ENCODE data around the gene ZFPM1.

DNA sequence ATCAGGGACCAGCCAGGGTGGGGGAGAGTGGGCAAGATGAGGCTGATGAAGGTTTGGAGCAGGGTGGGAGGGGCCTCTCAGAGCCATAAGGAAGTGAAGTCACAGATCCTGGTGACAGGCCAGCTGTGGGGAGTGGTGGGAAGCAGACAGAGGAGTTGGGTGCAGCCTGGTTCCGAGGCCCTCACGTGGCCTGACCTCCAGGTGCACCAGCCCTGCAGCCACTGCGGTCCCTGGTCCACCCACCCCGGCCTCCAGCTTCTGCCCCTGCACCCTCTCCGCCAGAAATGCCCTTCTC, 3.9 kb upstream of the ZFPM1 start:
- TF ChIP-seq, protein P1, sequence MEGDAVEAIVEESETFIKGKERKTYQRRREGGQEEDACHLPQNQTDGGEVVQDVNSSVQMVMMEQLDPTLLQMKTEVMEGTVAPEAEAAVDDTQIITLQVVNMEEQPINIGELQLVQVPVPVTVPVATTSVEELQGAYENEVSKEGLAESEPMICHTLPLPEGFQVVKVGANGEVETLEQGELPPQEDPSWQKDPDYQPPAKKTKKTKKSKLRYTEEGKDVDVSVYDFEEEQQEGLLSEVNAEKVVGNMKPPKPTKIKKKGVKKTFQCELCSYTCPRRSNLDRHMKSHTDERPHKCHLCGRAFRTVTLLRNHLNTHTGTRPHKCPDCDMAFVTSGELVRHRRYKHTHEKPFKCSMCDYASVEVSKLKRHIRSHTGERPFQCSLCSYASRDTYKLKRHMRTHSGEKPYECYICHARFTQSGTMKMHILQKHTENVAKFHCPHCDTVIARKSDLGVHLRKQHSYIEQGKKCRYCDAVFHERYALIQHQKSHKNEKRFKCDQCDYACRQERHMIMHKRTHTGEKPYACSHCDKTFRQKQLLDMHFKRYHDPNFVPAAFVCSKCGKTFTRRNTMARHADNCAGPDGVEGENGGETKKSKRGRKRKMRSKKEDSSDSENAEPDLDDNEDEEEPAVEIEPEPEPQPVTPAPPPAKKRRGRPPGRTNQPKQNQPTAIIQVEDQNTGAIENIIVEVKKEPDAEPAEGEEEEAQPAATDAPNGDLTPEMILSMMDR (IDR thresholded peaks at IDR 0.05): no peak
- no peak for TF ChIP-seq ZFX (IDR thresholded peaks at IDR 0.05; ENCODE audit: borderline replicate concordance)

Data from 22Rv1 (cell line).